ENCODE measurements around the gene IFT22.

DNA sequence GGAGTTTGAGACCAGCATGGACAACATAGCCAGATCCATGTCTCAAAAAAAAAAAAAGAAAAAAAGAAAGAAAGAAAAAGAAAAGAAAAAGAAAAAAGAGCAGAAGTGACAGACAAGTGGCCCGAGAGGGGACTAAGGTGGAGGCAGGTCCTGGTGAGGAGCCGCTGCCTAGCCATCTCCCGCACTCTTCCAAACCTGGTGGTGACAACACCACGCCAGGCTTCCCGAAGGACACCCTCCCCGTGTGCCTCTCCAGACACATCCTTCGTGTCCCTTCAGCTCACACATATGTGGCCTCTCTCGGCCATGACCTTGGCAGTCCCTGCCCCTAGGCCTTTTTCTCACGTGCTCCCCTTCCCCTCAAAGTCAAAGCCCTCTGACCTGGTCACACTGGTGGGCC lies 36.4 kb downstream of the IFT22 start:
- TF ChIP-seq, protein P1, sequence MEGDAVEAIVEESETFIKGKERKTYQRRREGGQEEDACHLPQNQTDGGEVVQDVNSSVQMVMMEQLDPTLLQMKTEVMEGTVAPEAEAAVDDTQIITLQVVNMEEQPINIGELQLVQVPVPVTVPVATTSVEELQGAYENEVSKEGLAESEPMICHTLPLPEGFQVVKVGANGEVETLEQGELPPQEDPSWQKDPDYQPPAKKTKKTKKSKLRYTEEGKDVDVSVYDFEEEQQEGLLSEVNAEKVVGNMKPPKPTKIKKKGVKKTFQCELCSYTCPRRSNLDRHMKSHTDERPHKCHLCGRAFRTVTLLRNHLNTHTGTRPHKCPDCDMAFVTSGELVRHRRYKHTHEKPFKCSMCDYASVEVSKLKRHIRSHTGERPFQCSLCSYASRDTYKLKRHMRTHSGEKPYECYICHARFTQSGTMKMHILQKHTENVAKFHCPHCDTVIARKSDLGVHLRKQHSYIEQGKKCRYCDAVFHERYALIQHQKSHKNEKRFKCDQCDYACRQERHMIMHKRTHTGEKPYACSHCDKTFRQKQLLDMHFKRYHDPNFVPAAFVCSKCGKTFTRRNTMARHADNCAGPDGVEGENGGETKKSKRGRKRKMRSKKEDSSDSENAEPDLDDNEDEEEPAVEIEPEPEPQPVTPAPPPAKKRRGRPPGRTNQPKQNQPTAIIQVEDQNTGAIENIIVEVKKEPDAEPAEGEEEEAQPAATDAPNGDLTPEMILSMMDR (IDR thresholded peaks at IDR 0.05), result no peak
- TF ChIP-seq POLR2A (IDR thresholded peaks at IDR 0.05) (no peak), POLR2AphosphoS5 (IDR thresholded peaks at IDR 0.05; ENCODE audit: insufficient read depth in 1 of 2, low read depth in 1 of 2) (no peak)
